Tibial nerve (tissue), 3 donors: Measurements from ENCODE around the gene GINS2.

Source experiments
- CTCF ChIP-seq, 5 experiments: fragments of 200-600 bp in 3 of 5; fragments of 450-650 bp in 2 of 5; sonication (generic) in 3 of 5; IDR thresholded peaks; one replicate each; pipeline ENCODE4 v1.5.1; 2016 to 2019; ENCODE audit warnings: antibody characterized with exemption in 5 of 5, mild to moderate bottlenecking in 3 of 5, moderate library complexity in 2 of 5
- POLR2A ChIP-seq, 2 donors: fragments of 450-650 bp; IDR thresholded peaks; one replicate each; pipeline ENCODE4 v1.6.1; 2017; ENCODE audit warnings: antibody characterized with exemption in 2 of 2, mild to moderate bottlenecking in 2 of 2, moderate library complexity in 2 of 2

GRCh38 chr16:85645021-85645589 lies 43.6 kb downstream of the GINS2 start:
- TF ChIP-seq CTCF (IDR thresholded peaks at IDR 0.05) (no peak), POLR2A (IDR thresholded peaks at IDR 0.05) (no peak)
